Smooth muscle cell of trachea (primary cell): ENCODE measurements around the gene ZNF92. TPM values are rescaled to one million over a fixed set of nuclear protein-coding genes. Genes with fewer than 3 reads are reported as not detected.

Experiments
- total RNA-seq: library from RNA; depleted of rRNA; stranded (reverse); fragments of >200 nt; gene quantifications from 2 replicates; pipeline ENCODE4 v1.2.1, GENCODE V29; 2014

ZNF92 gene
- 4.1 and 6.3 TPM in 2 replicates for total RNA-seq

GRCh38 chr7:65373608-65374351 is at the start of gene ZNF92:
Gene ZNF92 (plus strand): TSS chr7:65373855. CDS start chr7:65373998, 143 bp downstream.

